Trophoblast cell (in vitro differentiated cells and primary cell): Measurements from ENCODE around the gene SLC2A10.

Experiments
- DNase-seq, 2 donors: peaks; one replicate each; pipeline ENCODE4 v3.0.0-alpha.2; 2016
- H2AFZ ChIP-seq: 2 replicates; pipeline ENCODE4 v1.6.1; 2013; ENCODE audit warnings: low read length, moderate library complexity, mild to moderate bottlenecking; ENCODE audit not compliant: insufficient read depth, poor library complexity
- H2AK5ac ChIP-seq: 2 replicates; pipeline ENCODE4 v1.6.1; 2013; ENCODE audit warnings: mild to moderate bottlenecking, low read length
- H2BK120ac ChIP-seq: 2 replicates; pipeline ENCODE4 v1.6.1; 2013; ENCODE audit warnings: low read length, mild to moderate bottlenecking, moderate library complexity; ENCODE audit not compliant: insufficient read depth, poor library complexity
- H2BK12ac ChIP-seq: 2 replicates; pipeline ENCODE4 v1.6.1; 2013; ENCODE audit warnings: mild to moderate bottlenecking, low read length, moderate library complexity
- H2BK5ac ChIP-seq: 2 replicates; pipeline ENCODE4 v1.6.1; 2013; ENCODE audit warnings: low read length, low read depth, moderate library complexity, mild to moderate bottlenecking; ENCODE audit not compliant: poor library complexity
- H3K14ac ChIP-seq: 2 replicates; pipeline ENCODE4 v1.6.1; 2013; ENCODE audit warnings: mild to moderate bottlenecking, low read length
- H3K18ac ChIP-seq: 2 replicates; pipeline ENCODE4 v1.6.1; 2013; ENCODE audit warnings: mild to moderate bottlenecking, low read length
- H3K23ac ChIP-seq: 2 replicates; pipeline ENCODE4 v1.6.1; 2013; ENCODE audit warnings: low read length
- H3K27ac ChIP-seq: 2 replicates; pipeline ENCODE4 v1.5.1; 2013; ENCODE audit warnings: low read depth, mild to moderate bottlenecking, inconsistent platforms, low read length, moderate library complexity
- H3K27me3 ChIP-seq: 2 replicates; pipeline ENCODE4 v1.6.1; 2013; ENCODE audit warnings: inconsistent platforms, mild to moderate bottlenecking, low read length, moderate library complexity; ENCODE audit not compliant: insufficient read depth
- H3K36me3 ChIP-seq, 2 experiments: 1 replicate in 1 of 2; 2 replicates in 1 of 2; pipeline ENCODE4 v1.6.1; 2013; ENCODE audit warnings: low read length in 2 of 2, mild to moderate bottlenecking in 2 of 2, moderate library complexity in 1 of 2; ENCODE audit not compliant: insufficient read depth in 2 of 2, control insufficient read depth in 1 of 2
- H3K4ac ChIP-seq: 2 replicates; pipeline ENCODE4 v1.6.1; 2013; ENCODE audit warnings: low read depth, mild to moderate bottlenecking, low read length, moderate library complexity
- H3K4me1 ChIP-seq, 2 experiments: 1 replicate in 1 of 2; 2 replicates in 1 of 2; pipeline ENCODE4 v1.6.1; 2013; ENCODE audit warnings: low read length in 2 of 2, mild to moderate bottlenecking in 2 of 2, moderate library complexity in 1 of 2; ENCODE audit not compliant: insufficient read depth in 2 of 2, control insufficient read depth in 1 of 2
- H3K4me2 ChIP-seq: 2 replicates; pipeline ENCODE4 v1.6.1; 2013; ENCODE audit warnings: inconsistent platforms, mild to moderate bottlenecking, low read length, moderate library complexity
- H3K4me3 ChIP-seq: 2 replicates; pipeline ENCODE4 v1.5.1; 2013; ENCODE audit warnings: mild to moderate bottlenecking, low read depth, low read length, inconsistent platforms
- H3K79me1 ChIP-seq: one replicate; pipeline ENCODE4 v1.6.1; 2013; ENCODE audit warnings: low read length
- H3K79me2 ChIP-seq: 2 replicates; pipeline ENCODE4 v1.6.1; 2013; ENCODE audit warnings: low read length, mild to moderate bottlenecking; ENCODE audit not compliant: control insufficient read depth, insufficient read depth, poor library complexity
- H3K9ac ChIP-seq: 2 replicates; pipeline ENCODE4 v1.6.1; 2013; ENCODE audit warnings: mild to moderate bottlenecking, low read length
- H3K9me3 ChIP-seq: 2 replicates; pipeline ENCODE4 v1.6.1; 2013; ENCODE audit warnings: low read depth, mild to moderate bottlenecking, control low read depth, inconsistent platforms, low read length; ENCODE audit not compliant: insufficient read depth
- H4K12ac ChIP-seq: 2 replicates; pipeline ENCODE4 v1.6.1; 2013; ENCODE audit warnings: low read depth, mild to moderate bottlenecking, low read length, moderate library complexity
- H4K8ac ChIP-seq: 2 replicates; pipeline ENCODE4 v1.6.1; 2013; ENCODE audit warnings: low read depth, mild to moderate bottlenecking, low read length, moderate library complexity
- H4K91ac ChIP-seq: one replicate; pipeline ENCODE4 v1.6.1; 2013; ENCODE audit warnings: low read depth, mild to moderate bottlenecking, low read length, moderate library complexity
- WGBS: extraction: QIAGEN DNeasy Blood & Tissue Kit; methylation state at CpG from one replicate; pipeline ENCODE4 v1.1.7; 2013; ENCODE audit warnings: missing lambda C conversion rate; ENCODE audit not compliant: insufficient read length, insufficient coverage; ENCODE audit errors: extremely low coverage; 5-methylcytosine and 5-hydroxymethylcytosine counted together

The SLC2A10 gene

DNA sequence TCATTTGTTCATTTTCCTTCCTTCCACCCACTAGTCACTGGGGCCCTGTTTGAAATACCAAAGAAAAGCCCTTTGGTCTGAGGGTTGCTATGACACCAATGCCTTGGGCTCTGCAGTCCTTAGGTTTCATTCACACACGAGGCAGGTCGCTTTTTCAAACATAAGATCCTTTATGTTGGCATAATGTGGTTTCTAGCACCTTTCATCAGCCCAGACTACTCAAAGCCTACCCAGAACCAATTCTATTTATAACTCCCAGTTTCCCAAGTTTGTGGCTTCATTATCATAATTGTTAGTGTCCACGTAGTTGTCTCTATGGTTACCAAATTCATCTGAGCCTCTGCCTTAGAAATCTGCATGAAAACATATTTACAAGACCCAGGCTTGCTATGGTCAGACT is 13.6 kb upstream of the SLC2A10 start:
- Histone ChIP-seq H4K8ac (no peak overlapping the region), H3K4me3 (no peak overlapping the region), H3K79me1 (no peaks in the 10 kb centered on the region), H3K27me3 (no peaks in the 10 kb centered on the region), H3K14ac (no peak overlapping the region), H3K36me3 (no peaks in the 10 kb centered on the region), H4K91ac (no peak overlapping the region), H4K12ac (no peak overlapping the region), H3K4ac (no peak overlapping the region), H3K4me1 (peaks cover 3 to 6% of the 10 kb centered on the region in 2 experiments), H2BK120ac (no peak overlapping the region), H2AK5ac (no peak overlapping the region), H3K18ac (no peak overlapping the region), H3K79me2 (no peaks in the 10 kb centered on the region), H3K27ac (no peak overlapping the region), H2BK5ac (no peak overlapping the region), H3K23ac (no peak overlapping the region), H3K4me2 (no peak overlapping the region), H3K9me3 (no peaks in the 10 kb centered on the region), H2BK12ac (no peak overlapping the region), H3K9ac (no peak overlapping the region), H2AFZ (no peak overlapping the region)
- no peak for DNase-seq
- WGBS, result no CpG with 5 or more reads among the region's 3 CpGs

DNA sequence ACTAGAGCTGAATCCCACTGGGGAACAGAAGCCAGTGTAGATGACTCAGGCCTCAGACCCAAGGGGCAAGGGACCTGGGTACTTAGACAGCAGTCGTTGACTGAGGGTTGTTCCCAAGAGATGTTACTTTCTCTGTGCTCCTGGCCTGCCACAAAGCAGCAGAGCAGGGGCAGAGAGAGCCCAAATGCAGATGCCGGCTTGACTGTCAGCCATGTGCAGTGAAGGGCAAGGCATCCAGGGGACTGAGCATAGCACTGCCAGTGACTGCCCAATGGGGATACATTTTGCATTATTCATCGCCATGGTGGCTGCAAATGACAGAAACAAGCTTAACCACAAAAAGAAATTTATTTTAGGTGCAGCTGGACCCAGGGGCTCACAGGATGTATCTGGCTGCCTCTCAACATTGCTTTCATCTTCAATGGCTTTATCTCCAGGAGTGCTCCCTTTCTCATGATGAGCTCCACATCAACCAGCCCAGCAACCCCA is 12.6 kb upstream of the SLC2A10 start:
- Histone ChIP-seq H3K23ac (no peak overlapping the region), H3K4me3 (no peak overlapping the region), H3K9me3 (no peaks in the 10 kb centered on the region), H2BK120ac (no peak overlapping the region), H3K27ac (no peak overlapping the region), H3K79me1 (no peaks in the 10 kb centered on the region), H3K36me3 (no peaks in the 10 kb centered on the region), H2BK5ac (no peak overlapping the region), H3K4ac (no peak overlapping the region), H4K8ac (no peak overlapping the region), H3K4me2 (no peak overlapping the region), H3K4me1 (peaks cover 3 to 6% of the 10 kb centered on the region in 2 experiments), H2BK12ac (no peak overlapping the region), H3K18ac (no peak overlapping the region), H3K9ac (no peak overlapping the region), H4K12ac (no peak overlapping the region), H4K91ac (no peak overlapping the region), H3K27me3 (no peaks in the 10 kb centered on the region), H3K79me2 (no peaks in the 10 kb centered on the region), H2AK5ac (no peak overlapping the region), H3K14ac (no peak overlapping the region), H2AFZ (no peak overlapping the region)
- no peak for DNase-seq
- no CpG with 5 or more reads among the region's 3 CpGs for WGBS

DNA sequence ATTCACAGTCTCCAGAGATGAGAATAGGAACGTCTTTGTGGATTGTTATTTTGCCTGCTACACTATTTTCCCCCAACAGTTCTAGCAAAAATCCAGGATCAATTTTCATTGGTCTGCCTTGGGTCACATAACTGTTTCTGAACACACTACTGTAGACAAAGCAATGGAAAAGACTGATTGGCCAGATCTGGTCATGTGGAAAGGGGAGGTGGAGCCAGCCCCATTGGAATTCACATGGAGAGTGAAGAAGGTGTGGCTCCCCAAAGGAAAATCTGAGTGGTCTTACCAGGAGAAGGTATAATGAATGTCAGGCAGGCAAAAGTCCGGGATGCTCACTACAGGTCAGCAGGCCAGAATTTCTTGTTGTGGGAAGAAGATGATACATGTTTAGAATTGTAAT is 10.7 kb upstream of the SLC2A10 start:
- Histone ChIP-seq H4K91ac (no peak overlapping the region), H3K9me3 (no peaks in the 10 kb centered on the region), H3K18ac (no peak overlapping the region), H3K14ac (no peak overlapping the region), H2BK120ac (no peak overlapping the region), H3K4me3 (no peak overlapping the region), H3K23ac (no peak overlapping the region), H3K79me1 (no peaks in the 10 kb centered on the region), H3K36me3 (no peaks in the 10 kb centered on the region), H3K9ac (no peak overlapping the region), H3K4me1 (peaks cover 5 to 9% of the 10 kb centered on the region in 2 experiments), H3K27ac (no peak overlapping the region), H2BK12ac (no peak overlapping the region), H3K79me2 (no peaks in the 10 kb centered on the region), H2AK5ac (no peak overlapping the region), H2AFZ (no peak overlapping the region), H3K4ac (no peak overlapping the region), H4K12ac (no peak overlapping the region), H4K8ac (no peak overlapping the region), H2BK5ac (no peak overlapping the region), H3K4me2 (no peak overlapping the region), H3K27me3 (no peaks in the 10 kb centered on the region)
- no CpG with 5 or more reads among the region's 2 CpGs for WGBS
- peak in 1 of 2 donors; percentile 36 for DNase-seq

DNA sequence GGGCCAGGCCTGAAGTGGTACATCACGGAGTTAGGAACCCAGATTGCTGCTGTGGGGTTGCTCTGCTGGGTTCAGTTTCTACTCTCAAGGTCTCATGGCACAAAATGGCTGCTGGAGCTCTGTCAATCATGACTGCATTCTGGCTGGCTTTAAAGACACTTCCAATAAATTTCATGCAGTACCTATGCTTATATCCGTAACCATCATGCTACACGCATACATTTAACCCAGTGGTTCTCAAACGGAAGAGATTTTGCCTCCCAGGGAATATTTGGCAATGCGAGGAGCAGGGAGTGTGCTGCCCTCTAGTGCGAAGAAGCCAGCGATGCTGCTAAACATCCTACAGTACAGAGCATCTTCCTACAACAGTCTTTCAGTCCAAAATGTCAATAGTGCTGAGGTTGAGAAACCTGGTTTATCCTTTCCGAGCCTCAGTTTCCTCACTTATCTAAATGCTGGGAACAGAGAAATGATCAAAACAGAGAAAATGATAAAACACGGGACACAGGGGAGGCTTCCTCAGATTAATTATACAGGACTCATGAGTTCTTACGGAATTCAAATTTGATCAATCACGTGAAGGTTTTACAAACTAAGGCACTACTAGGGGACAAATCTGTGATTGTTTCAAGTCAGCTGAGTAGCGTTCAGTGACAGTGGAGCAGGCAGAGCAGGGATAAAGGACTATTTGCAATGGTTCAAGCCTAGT is 9.6 kb upstream of the SLC2A10 start:
- H3K79me2 ChIP-seq, result no peaks in the 10 kb centered on the region
- H3K27ac ChIP-seq, result no peak overlapping the region
- no peak overlapping the region for H3K4me2 ChIP-seq
- no peak overlapping the region for H4K12ac ChIP-seq
- H3K4me1 ChIP-seq, result peaks cover 5 to 9% of the 10 kb centered on the region in 2 experiments
- no peak overlapping the region for H4K91ac ChIP-seq
- H4K8ac ChIP-seq, result no peak overlapping the region
- no peaks in the 10 kb centered on the region for H3K79me1 ChIP-seq
- no peaks in the 10 kb centered on the region for H3K9me3 ChIP-seq
- H2AK5ac ChIP-seq, result no peak overlapping the region
- H2BK12ac ChIP-seq, result no peak overlapping the region
- peak; percentile 58 to 82 for DNase-seq
- no CpG with 5 or more reads among the region's 12 CpGs for WGBS
- H3K27me3 ChIP-seq, result no peaks in the 10 kb centered on the region
- H3K4me3 ChIP-seq, result no peak overlapping the region
- peak overlapping the region; percentile 9 for H3K9ac ChIP-seq
- H3K23ac ChIP-seq, result no peak overlapping the region
- no peak overlapping the region for H3K18ac ChIP-seq
- no peak overlapping the region for H3K4ac ChIP-seq
- no peaks in the 10 kb centered on the region for H3K36me3 ChIP-seq
- no peak overlapping the region for H2AFZ ChIP-seq
- H2BK120ac ChIP-seq, result no peak overlapping the region
- no peak overlapping the region for H3K14ac ChIP-seq
- no peak overlapping the region for H2BK5ac ChIP-seq
